Karpas-422 (cell line): ENCODE results near the gene THAP4. TPM values are rescaled to one million over a fixed set of nuclear protein-coding genes. Genes with fewer than 3 reads are reported as not detected.

ENCODE experiments used
- DNase-seq: peaks from one replicate; pipeline ENCODE4 v3.0.0-alpha.2; 2015
- H2AFZ ChIP-seq: fragments of 200-600 bp; sonication (generic); 2 replicates; pipeline ENCODE4 v1.6.1; 2014; ENCODE audit warnings: antibody characterized with exemption, low read length, mixed read lengths
- H3K27ac ChIP-seq: fragments of 200-600 bp; sonication (generic); 2 replicates; pipeline ENCODE4 v1.5.1; 2014; ENCODE audit warnings: mild to moderate bottlenecking, low read length, moderate library complexity
- H3K27me3 ChIP-seq: fragments of 200-600 bp; sonication (generic); 2 replicates; pipeline ENCODE4 v1.6.1; 2014; ENCODE audit warnings: low read length, mixed read lengths
- H3K36me3 ChIP-seq: fragments of 200-600 bp; sonication (generic); 2 replicates; pipeline ENCODE4 v1.6.1; 2014; ENCODE audit warnings: low read length, mixed read lengths; ENCODE audit not compliant: insufficient read depth
- H3K4me1 ChIP-seq: fragments of 200-600 bp; sonication (generic); 2 replicates; pipeline ENCODE4 v1.6.1; 2014; ENCODE audit warnings: mild to moderate bottlenecking, low read length, mixed read lengths
- H3K4me2 ChIP-seq: fragments of 200-600 bp; sonication (generic); 2 replicates; pipeline ENCODE4 v1.6.1; 2014; ENCODE audit warnings: low read length, low read depth, mild to moderate bottlenecking; ENCODE audit not compliant: poor library complexity, severe bottlenecking
- H3K4me3 ChIP-seq: fragments of 200-600 bp; sonication (generic); 2 replicates; pipeline ENCODE4 v1.5.1; 2014; ENCODE audit warnings: mild to moderate bottlenecking, antibody characterized with exemption, low read length, mixed read lengths
- H3K79me2 ChIP-seq: fragments of 200-600 bp; sonication (generic); 2 replicates; pipeline ENCODE4 v1.6.1; 2014; ENCODE audit warnings: mild to moderate bottlenecking, low read length, mixed read lengths
- H3K9ac ChIP-seq: fragments of 200-600 bp; sonication (generic); 2 replicates; pipeline ENCODE4 v1.6.0; 2014; ENCODE audit warnings: low read length
- H3K9me2 ChIP-seq: fragments of 200-600 bp; sonication (generic), shearing (Covaris generic); replicated peaks from 2 replicates; pipeline ENCODE4 v1.6.0; 2014; ENCODE audit warnings: mild to moderate bottlenecking, low read length, moderate library complexity; ENCODE audit not compliant: insufficient read depth
- H3K9me3 ChIP-seq: fragments of 300-700, 200-600 bp; sonication (generic); 2 replicates; pipeline ENCODE4 v1.6.1; 2014; ENCODE audit warnings: low read length, mixed read lengths
- H4K20me1 ChIP-seq: fragments of 200-600 bp; sonication (generic); 2 replicates; pipeline ENCODE4 v1.6.1; 2014; ENCODE audit warnings: mild to moderate bottlenecking, antibody characterized with exemption, low read length, low read depth; ENCODE audit not compliant: insufficient read depth
- total RNA-seq: library from RNA; depleted of rRNA; stranded (reverse); fragments of >200 nt; shearing (Covaris generic); gene quantifications from 2 replicates; pipeline ENCODE4 v1.2.3, GENCODE V29; 2014; ENCODE audit warnings: low replicate concordance

The THAP4 gene
- total RNA-seq, 1 experiment from 2014 or later: 45.4 TPM

DNA sequence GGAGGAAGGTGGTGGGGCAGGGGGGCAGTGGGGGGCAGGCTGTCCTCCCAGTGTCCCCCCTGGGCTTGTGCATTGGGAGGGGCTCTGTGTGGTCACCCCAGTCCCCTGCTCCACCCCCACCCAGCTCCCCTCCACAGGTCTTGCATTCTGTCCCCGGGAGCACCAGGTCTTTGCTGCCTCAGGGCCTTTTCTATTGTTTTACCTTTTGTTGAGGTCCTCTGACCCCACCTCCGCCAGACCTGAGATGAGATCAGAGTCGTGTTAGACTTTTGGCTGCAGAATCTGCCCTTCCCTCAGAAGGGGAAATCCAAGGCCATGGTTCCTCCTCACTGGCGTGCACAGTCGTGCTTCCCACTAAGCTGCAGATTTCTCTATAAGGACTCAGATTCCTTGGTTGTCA lies 21.3 kb upstream of the THAP4 start:
- H3K9me3 ChIP-seq: no peaks in the 10 kb centered on the region
- H3K9ac ChIP-seq: no peak overlapping the region
- no peak overlapping the region for H3K27ac ChIP-seq
- no peak overlapping the region for H3K4me2 ChIP-seq
- H3K36me3 ChIP-seq: peaks cover 10% of the 10 kb centered on the region; the same call in 1 of the 2 replicates
- no peaks in the 10 kb centered on the region for H3K9me2 ChIP-seq
- no peak for DNase-seq
- H3K79me2 ChIP-seq: no peaks in the 10 kb centered on the region
- H2AFZ ChIP-seq: no peak overlapping the region
- no peaks in the 10 kb centered on the region for H3K27me3 ChIP-seq
- no peaks in the 10 kb centered on the region for H4K20me1 ChIP-seq
- no peaks in the 10 kb centered on the region for H3K4me1 ChIP-seq
- no peak overlapping the region for H3K4me3 ChIP-seq

DNA sequence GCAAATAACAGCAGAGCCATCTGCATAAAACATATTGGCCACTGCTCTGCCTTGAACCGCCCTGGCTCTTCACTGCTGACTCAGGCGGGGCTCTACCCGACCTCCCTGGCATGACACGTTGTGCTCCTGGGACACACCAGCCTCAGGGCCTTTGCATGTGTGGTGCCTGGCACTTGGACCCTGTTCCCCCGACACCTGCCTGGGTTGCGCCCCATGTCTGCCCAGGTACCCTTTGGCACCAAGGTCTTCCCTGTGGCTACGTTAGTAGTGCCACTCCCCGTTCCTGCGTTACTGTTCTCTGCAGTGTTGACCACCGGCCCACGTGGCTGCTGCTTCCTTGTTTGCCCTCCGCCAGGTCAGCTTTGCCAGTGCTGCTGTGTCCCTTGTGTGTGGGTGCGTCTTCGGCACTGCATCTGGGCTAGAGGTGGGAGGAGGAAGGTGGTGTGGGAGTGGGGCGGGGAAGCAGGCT lies 20.9 kb upstream of the THAP4 start:
- H3K4me2 ChIP-seq: no peak overlapping the region

DNA sequence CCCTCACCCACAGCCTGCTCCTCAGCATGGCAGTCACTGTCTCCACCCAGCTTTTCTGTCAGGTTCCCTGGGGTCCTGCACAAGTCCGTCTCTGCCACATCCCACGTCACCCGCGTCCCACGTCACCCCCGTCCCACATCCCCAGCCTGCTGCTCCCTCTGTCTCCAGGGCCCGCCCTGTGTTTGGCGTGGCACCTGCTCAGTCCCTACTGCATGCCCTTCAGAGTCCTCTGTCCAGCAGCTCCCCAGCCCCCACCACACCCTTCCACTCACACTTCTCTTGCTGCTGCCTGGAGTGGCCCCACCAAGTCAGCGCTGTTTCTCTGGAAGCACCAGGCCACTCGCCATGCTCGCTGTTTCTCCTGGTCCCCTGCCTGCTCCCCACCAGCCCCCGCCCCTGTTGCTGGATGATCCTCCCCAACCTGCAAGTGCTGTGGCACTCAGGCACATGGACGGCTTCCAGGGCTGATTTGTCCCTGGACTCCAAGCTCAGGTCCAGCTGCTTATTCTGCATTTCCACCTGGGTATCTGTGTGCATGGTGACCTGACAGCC lies 19.3 kb upstream of the THAP4 start:
- H3K9me3 ChIP-seq: no peaks in the 10 kb centered on the region
- no peak overlapping the region for H3K27ac ChIP-seq
- H3K9me2 ChIP-seq: no peaks in the 10 kb centered on the region
- H3K27me3 ChIP-seq: no peaks in the 10 kb centered on the region
- H3K4me2 ChIP-seq: no peak overlapping the region
- no peaks in the 10 kb centered on the region for H3K4me1 ChIP-seq
- H4K20me1 ChIP-seq: no peaks in the 10 kb centered on the region
- no peak overlapping the region for H2AFZ ChIP-seq
- no peak overlapping the region for H3K4me3 ChIP-seq
- no peak overlapping the region for H3K9ac ChIP-seq
- no peak for DNase-seq
- H3K79me2 ChIP-seq: peaks cover 6% of the 10 kb centered on the region; the same call in 1 of the 2 replicates
- H3K36me3 ChIP-seq: peaks cover 15% of the 10 kb centered on the region; the same call in 1 of the 2 replicates

More for the DNA sequence above, 20.9 kb upstream of the THAP4 start:
- no peaks in the 10 kb centered on the region for H3K27me3 ChIP-seq
- no peak for DNase-seq
- H2AFZ ChIP-seq: no peak overlapping the region
- no peaks in the 10 kb centered on the region for H4K20me1 ChIP-seq
- H3K9ac ChIP-seq: no peak overlapping the region
- H3K4me1 ChIP-seq: no peaks in the 10 kb centered on the region
- no peaks in the 10 kb centered on the region for H3K9me2 ChIP-seq
- H3K79me2 ChIP-seq: no peaks in the 10 kb centered on the region
- peaks cover 15% of the 10 kb centered on the region; the same call in 1 of the 2 replicates for H3K36me3 ChIP-seq
- no peaks in the 10 kb centered on the region for H3K9me3 ChIP-seq
- no peak overlapping the region for H3K27ac ChIP-seq
- no peak overlapping the region for H3K4me3 ChIP-seq

DNA sequence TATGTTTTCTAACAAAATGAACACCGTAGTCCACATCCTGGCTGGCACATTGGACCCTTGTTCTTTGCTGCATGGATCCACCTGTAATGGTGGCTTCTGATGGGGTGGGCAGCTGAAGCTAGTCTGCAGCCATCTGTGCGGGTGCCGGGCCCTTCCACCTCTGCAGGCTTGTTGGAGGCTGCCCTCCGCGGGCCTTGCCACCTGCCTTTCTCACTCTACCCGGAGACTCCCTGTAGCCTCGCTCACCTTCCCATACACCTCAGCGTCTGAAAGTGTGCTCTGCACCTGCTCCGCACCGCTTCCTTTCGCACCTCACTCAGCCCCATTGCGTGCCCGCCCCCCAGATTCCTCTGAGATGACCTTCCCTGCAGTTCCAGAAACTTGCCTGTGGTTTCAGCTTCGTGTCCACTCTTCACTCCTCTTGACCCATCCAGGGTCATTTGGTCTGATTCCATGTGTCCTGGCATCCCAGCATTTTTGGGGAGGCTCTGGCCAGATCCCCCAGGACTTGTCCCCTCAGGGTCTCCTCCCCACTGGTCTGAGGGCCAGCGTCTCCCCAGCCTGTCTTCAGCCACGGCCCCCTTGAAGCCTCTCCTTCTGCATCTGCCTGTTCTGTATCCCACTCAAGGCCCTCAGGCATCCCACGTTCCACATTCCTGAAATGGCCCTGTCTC lies 18.7 kb upstream of the THAP4 start:
- Histone ChIP-seq H3K9me2 (no peaks in the 10 kb centered on the region), H3K27me3 (no peaks in the 10 kb centered on the region), H3K4me2 (no peak overlapping the region), H3K4me1 (no peaks in the 10 kb centered on the region), H3K27ac (no peak overlapping the region), H3K36me3 (peaks cover 14% of the 10 kb centered on the region; the same call in 1 of the 2 replicates), H3K79me2 (peaks cover 11% of the 10 kb centered on the region), H3K4me3 (no peak overlapping the region), H4K20me1 (0 out of 2 replicates have a peak, but pooled peaks cover under 1% of the 10 kb centered on the region), H2AFZ (no peak overlapping the region), H3K9me3 (no peaks in the 10 kb centered on the region), H3K9ac (no peak overlapping the region)
- DNase-seq: no peak

DNA sequence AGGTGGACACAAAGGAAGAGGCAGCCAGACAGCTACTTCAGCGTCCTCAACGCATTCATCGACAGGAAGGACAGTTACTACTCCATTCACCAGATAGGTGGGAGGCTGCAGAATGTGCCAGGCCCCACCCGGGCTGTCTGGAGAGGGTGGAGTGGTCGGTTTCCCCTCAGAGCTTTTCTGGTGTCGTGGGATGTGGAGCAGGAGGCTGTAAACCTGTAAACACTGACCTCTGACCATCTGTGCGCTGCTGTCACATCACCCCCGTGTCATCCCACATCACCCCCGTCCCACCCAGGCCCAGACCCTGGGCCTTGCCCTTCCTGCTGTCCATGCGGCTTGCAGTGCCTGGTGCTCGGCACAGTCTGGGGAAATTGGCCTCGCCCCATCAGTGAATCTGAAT lies 17.6 kb upstream of the THAP4 start:
- H3K79me2 ChIP-seq: peaks cover 19% of the 10 kb centered on the region
- no peak overlapping the region for H2AFZ ChIP-seq
- no peak overlapping the region for H3K4me3 ChIP-seq
- H3K4me1 ChIP-seq: no peaks in the 10 kb centered on the region
- 0 out of 2 replicates have a peak, but pooled peaks cover 9% of the 10 kb centered on the region for H4K20me1 ChIP-seq
- H3K36me3 ChIP-seq: peaks cover 9% of the 10 kb centered on the region; the same call in 1 of the 2 replicates
- no peak overlapping the region for H3K9ac ChIP-seq
- no peaks in the 10 kb centered on the region for H3K27me3 ChIP-seq
- no peaks in the 10 kb centered on the region for H3K9me2 ChIP-seq
- DNase-seq: no peak
- no peaks in the 10 kb centered on the region for H3K9me3 ChIP-seq
- H3K27ac ChIP-seq: no peak overlapping the region
- H3K4me2 ChIP-seq: no peak overlapping the region

DNA sequence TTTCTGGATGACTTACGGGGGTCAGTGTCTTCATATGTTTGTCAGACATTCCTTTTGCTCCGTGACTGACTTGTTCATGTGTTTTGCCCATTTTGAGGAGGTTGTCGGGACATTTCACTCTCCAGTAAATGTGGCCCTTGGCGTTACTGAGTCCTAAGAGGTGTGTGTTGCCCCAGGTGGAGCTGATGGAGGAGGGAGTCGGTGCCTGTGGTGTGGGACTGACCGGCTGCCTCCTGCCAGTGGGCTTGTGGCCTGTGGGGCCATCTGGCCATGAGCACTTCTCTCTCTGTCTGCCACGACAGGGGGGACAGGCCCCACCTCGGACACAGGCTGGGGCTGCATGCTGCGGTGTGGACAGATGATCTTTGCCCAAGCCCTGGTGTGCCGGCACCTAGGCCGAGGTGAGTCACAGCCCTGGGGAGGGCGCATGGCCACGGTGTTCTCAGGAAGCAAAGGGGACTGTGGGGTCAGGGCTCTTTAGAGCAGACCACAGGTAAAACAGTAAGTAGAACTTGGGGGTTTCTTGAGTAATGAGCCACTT lies 16.3 kb upstream of the THAP4 start:
- H3K4me1 ChIP-seq: no peaks in the 10 kb centered on the region
- H3K9ac ChIP-seq: no peak overlapping the region
- peaks cover 11% of the 10 kb centered on the region; the same call in 1 of the 2 replicates for H3K36me3 ChIP-seq
- peaks cover 32% of the 10 kb centered on the region for H3K79me2 ChIP-seq
- H3K9me3 ChIP-seq: no peaks in the 10 kb centered on the region
- no peaks in the 10 kb centered on the region for H3K9me2 ChIP-seq
- H3K27me3 ChIP-seq: no peaks in the 10 kb centered on the region
- peaks cover 15% of the 10 kb centered on the region; the same call in 1 of the 2 replicates for H4K20me1 ChIP-seq
- no peak overlapping the region for H3K4me3 ChIP-seq
- H2AFZ ChIP-seq: no peak overlapping the region
- H3K4me2 ChIP-seq: no peak overlapping the region
- no peak overlapping the region for H3K27ac ChIP-seq
- no peak for DNase-seq

DNA sequence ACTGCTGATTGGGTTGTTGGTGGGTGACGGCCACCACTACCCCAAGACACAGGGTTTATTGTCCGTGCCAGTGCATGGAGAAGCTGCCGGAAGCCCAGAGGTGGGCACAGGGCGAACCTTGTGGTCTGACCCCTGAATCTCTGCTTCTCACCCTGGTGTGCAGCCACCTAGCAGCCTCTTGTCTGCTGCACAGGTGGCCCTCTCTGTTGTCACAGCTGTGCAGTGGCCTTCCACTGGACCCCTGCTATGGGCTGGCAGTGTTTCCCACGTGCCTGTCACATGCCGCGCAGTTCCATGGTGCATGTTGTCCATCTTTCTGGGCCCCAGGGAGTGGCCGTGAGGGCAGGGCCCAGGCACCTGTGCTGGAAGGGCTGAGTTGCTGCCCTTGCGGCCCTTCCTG lies 15.8 kb upstream of the THAP4 start:
- H3K36me3 ChIP-seq: peaks cover 9% of the 10 kb centered on the region; the same call in 1 of the 2 replicates
- H3K4me1 ChIP-seq: no peaks in the 10 kb centered on the region
- peaks cover 20% of the 10 kb centered on the region; the same call in 1 of the 2 replicates for H4K20me1 ChIP-seq
- H3K27me3 ChIP-seq: no peaks in the 10 kb centered on the region
- H3K27ac ChIP-seq: no peak overlapping the region
- H3K4me2 ChIP-seq: no peak overlapping the region
- H3K4me3 ChIP-seq: no peak overlapping the region
- no peaks in the 10 kb centered on the region for H3K9me3 ChIP-seq
- H2AFZ ChIP-seq: no peak overlapping the region
- H3K9me2 ChIP-seq: no peaks in the 10 kb centered on the region
- peaks cover 37% of the 10 kb centered on the region for H3K79me2 ChIP-seq
- no peak overlapping the region for H3K9ac ChIP-seq
- DNase-seq: no peak

DNA sequence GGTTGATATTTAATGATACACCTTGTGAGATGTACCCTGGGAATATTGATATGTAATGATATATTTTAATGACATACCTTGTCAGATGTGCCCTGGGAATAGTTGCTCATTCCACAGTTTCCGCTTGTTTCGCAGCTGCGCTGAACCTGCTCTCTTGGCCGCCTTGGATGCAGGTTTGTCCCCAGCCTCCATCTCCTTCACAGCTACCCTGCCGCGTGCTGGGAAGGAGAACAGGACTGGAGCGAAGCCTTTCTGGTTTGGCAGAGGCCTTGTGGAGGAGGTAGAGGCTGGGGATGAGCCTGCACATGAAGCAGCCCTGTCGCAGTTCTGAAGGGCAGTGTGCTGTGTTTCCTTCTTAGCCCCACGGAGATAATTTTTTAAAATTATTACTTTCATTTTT lies 15.2 kb upstream of the THAP4 start:
- DNase-seq: no peak
- H3K9ac ChIP-seq: no peak overlapping the region

More for the DNA sequence above, 15.2 kb upstream of the THAP4 start:
- no peak overlapping the region for H3K27ac ChIP-seq
- H4K20me1 ChIP-seq: peaks cover 20% of the 10 kb centered on the region; the same call in 1 of the 2 replicates
- no peaks in the 10 kb centered on the region for H3K4me1 ChIP-seq
- no peak overlapping the region for H2AFZ ChIP-seq
- H3K9me2 ChIP-seq: no peaks in the 10 kb centered on the region
- H3K9me3 ChIP-seq: no peaks in the 10 kb centered on the region
- peaks cover 9% of the 10 kb centered on the region; the same call in 1 of the 2 replicates for H3K36me3 ChIP-seq
- H3K4me2 ChIP-seq: no peak overlapping the region
- H3K27me3 ChIP-seq: no peaks in the 10 kb centered on the region
- H3K79me2 ChIP-seq: peaks cover 43% of the 10 kb centered on the region
- no peak overlapping the region for H3K4me3 ChIP-seq
